HG03460 (cell line): ENCODE results near the gene C6orf15.

Experiments
- ATAC-seq: cut with Tn5 transposase; IDR thresholded peaks from one replicate; pipeline ENCODE4 v1.9.1; 2021; ENCODE audit not compliant: unreplicated experiment

C6orf15 gene

GRCh38 chr6:31110825-31111582, 1.4 kb downstream of the C6orf15 start:
- no peak for ATAC-seq

- no peak for ATAC-seq
These were observed 5.3 kb downstream of the C6orf15 start for GRCh38 chr6:31107052-31107451.

GRCh38 chr6:31103136-31103535, 9.2 kb downstream of the C6orf15 start:
- no peak for ATAC-seq

GRCh38 chr6:31098449-31098938, 13.9 kb downstream of the C6orf15 start:
- ATAC-seq, result no peak

- ATAC-seq, result no peak
These were observed 15.7 kb downstream of the C6orf15 start for GRCh38 chr6:31096656-31097055.

- ATAC-seq, result no peak
These were observed 16.2 kb downstream of the C6orf15 start for GRCh38 chr6:31096215-31096614.

GRCh38 chr6:31094389-31094881, 17.9 kb downstream of the C6orf15 start:
- no peak for ATAC-seq

- ATAC-seq, result no peak
These were observed 19.4 kb downstream of the C6orf15 start for GRCh38 chr6:31092769-31093505.

GRCh38 chr6:31092238-31092637, 20.1 kb downstream of the C6orf15 start:
- no peak for ATAC-seq

- ATAC-seq, result no peak
These were observed 20.7 kb downstream of the C6orf15 start for GRCh38 chr6:31091680-31092079.

GRCh38 chr6:31090973-31091364, 21.4 kb downstream of the C6orf15 start:
- no peak for ATAC-seq

- no peak for ATAC-seq
These were observed 22.0 kb downstream of the C6orf15 start for GRCh38 chr6:31090275-31090972.

GRCh38 chr6:31087494-31088089, 24.8 kb downstream of the C6orf15 start:
- ATAC-seq, result no peak

- ATAC-seq, result no peak
These were observed 25.5 kb downstream of the C6orf15 start for GRCh38 chr6:31086788-31087440.

GRCh38 chr6:31083742-31084354, 28.5 kb downstream of the C6orf15 start:
- ATAC-seq, result no peak

GRCh38 chr6:31081872-31082271, 30.5 kb downstream of the C6orf15 start:
- ATAC-seq, result no peak

- ATAC-seq, result no peak
These were observed 32.6 kb downstream of the C6orf15 start for GRCh38 chr6:31079656-31080261.

- ATAC-seq, result no peak
These were observed 35.8 kb downstream of the C6orf15 start for GRCh38 chr6:31076611-31077010.

GRCh38 chr6:31075528-31075927, 36.8 kb downstream of the C6orf15 start:
- no peak for ATAC-seq

- no peak for ATAC-seq
These were observed 38.0 kb downstream of the C6orf15 start for GRCh38 chr6:31074401-31074800.
